NCI-H128 (cell line): ENCODE measurements around the gene P4HA2.

Experiments used
- DNase-seq: peaks from one replicate; lab custom pipeline; 2025; ENCODE audit not compliant: unreplicated experiment; lab: John Stamatoyannopoulos, UW

The P4HA2 gene

DNA sequence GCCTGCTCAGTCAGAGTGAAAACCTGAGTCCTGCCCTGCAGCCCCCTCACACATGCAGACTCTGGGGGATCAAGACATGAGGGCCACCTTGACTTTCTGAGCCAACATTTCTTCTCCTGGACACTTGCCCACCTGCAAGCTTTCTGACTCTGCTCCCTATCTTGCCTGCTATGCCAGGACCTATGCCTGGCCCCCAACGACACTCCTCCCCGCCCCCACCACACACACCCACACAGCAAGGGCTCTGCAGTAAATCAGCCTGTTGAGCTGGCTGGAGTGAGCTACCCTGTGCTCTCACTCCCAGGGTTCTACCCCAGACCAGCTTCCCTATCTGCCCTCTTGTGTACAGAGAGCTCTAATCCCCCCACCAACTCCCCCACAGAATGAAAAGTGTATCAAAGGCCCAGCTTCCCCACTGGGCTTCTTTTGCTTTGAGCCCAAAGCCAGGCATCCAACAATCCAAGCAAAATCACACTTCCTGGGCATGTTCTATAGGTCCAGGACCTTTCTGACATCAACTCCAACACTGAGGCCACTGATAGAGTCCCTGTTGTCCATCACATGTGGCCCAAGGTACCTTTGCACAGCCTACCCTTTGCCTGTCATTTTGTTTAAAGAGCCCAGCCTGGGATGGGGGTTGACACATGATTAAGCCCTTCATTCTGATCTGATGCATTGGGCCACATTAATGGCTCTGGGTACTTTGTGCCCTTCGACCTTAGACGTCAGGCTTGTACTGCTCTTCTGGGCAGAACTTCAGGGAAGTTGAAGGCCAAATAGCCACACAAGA is 37.1 kb upstream of the P4HA2 start:
- no peak for DNase-seq

GRCh38 chr5:132263548-132264261 is 36.1 kb upstream of the P4HA2 start:
- no peak for DNase-seq

DNA sequence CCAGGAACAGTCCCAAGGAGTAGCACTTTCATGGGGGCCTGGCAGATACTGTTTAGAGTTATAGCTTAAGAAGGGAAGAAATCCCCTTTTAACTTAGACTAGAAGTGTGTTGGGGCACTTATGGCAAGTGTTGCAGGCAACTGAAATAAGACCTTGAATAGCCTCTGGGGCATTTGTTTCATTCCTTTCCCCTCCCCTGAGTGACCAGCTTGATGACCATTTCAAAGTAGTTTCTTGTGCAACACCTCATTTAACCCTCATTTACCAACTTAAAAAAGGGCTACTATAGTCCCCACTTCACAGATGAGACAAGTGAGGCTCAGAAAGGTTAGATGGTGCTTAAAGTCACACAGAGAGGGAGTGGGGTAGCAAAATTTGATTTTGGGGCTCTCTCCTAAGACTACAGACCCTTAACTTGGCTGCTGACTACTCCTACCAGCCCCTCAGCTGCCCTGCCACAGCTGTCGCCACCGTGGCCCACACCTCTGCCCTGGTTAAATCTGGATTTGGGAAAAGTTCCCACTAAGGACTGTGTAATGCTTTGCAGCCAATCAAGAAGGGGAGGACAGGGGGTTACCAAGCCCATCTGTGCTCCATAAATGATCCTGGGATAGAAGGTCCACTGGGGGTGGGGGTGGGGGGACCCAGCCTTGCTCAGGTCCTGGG is 35.4 kb upstream of the P4HA2 start:
- DNase-seq = no peak

- DNase-seq = no peak
Observed at GRCh38 chr5:132261881-132262845, 34.5 kb upstream of the P4HA2 start.

- no peak for DNase-seq
Observed at GRCh38 chr5:132260714-132261551, 33.3 kb upstream of the P4HA2 start.

DNA sequence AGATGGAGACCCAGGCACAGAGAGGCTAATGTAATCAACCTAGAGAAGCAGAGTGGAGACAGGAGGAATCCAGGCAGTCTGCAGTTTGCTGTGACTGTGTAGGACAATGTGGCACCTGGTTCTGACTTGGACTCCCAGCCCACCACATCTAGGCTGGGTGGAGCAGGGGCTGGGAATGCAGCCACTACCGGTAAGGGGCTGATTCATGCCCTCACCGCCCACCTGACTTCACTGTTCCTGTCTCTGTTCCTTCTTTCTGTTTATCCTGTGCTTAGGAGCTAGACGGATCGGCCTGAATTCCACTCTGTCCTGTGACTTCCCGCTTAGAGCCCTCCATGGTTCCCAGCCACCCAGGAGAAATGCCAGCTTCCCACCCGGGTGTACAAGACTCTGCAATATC is 32.4 kb upstream of the P4HA2 start:
- DNase-seq = no peak

GRCh38 chr5:132259069-132259851 is 31.6 kb upstream of the P4HA2 start:
- DNase-seq = no peak

GRCh38 chr5:132258102-132259068 is 30.7 kb upstream of the P4HA2 start:
- no peak for DNase-seq

- no peak for DNase-seq
Observed at GRCh38 chr5:132257131-132258101, 29.8 kb upstream of the P4HA2 start, which contains the start of gene PDLIM4. TSS of gene PDLIM4 (plus strand) at chr5:132257696. CDS start at chr5:132257735, 39 bp downstream.

GRCh38 chr5:132256783-132257130 is 29.1 kb upstream of the P4HA2 start:
- no peak for DNase-seq

DNA sequence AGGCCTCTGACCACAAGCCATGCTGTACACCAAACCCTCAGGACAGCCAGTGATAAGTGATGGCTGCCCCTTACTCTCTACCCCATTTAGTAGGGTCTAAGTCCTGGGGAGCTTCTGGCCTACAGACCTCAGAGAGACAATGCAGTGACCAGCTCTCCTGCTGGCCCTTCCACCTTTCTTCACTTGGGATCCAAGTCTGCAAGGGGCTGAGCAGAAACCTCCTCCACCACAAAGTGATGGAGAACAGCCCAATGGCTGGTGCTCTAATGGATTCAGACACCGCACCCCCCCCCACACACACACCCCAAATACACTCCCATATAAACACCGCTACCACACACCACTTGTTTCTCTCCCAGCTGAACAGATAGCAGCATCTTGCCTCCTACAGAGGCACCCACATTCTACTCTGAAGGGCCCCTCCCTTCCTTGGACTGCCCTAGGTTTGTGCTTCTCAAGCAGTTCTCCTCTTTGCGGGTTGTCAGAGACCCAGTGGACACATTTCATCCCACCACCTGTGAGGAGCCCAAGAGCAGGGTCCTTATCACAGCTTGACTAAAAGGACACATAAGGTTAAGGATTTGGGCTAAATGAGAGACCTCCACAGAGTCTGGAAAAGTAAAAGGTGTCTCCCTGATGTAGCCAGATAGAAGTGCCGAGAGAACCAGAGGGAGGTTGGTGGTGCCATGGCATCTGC is 28.6 kb upstream of the P4HA2 start:
- no peak for DNase-seq

- no peak for DNase-seq
Observed at GRCh38 chr5:132254321-132254977, 26.8 kb upstream of the P4HA2 start.

DNA sequence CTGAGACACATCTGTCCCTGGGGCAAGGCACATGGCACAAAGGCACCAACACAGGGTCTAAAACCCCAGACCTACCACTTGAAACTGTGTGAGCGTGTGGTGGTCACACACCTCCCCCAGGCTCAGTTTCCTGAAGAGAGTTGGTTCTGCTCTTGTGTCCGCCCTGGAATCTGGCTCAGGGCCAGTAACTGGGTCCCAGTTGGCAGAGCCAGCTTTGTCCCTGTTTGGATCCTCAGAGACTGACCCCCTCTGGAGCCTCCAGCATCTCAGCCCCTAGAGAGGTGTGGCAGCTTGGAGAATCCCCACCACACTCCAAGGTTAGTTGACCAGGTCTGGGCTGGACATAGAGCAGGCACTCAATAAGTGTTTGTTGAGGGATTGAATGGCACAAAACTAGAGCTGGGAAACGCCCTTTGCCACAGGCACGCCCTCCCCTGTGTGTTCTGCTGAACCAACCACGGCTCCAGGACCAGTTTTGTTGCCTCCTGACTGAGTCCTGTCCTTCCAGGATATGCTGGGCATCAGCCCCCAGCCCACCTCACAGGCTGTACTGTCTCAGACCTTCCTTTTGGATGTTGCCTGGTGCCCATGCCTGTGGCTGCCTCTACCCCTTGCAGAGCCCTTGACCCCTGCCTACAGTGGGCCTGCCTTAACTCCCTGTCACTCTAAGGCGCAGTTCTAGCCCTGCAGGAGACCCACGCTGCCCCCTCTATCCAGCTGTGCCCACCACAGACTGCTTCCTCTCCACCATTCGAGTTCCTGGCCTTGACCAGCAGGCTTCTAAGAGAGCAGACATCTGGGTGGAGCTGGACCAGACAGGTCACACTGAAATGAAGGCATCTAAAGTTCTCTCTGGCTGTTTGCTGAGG is 26.0 kb upstream of the P4HA2 start:
- no peak for DNase-seq

DNA sequence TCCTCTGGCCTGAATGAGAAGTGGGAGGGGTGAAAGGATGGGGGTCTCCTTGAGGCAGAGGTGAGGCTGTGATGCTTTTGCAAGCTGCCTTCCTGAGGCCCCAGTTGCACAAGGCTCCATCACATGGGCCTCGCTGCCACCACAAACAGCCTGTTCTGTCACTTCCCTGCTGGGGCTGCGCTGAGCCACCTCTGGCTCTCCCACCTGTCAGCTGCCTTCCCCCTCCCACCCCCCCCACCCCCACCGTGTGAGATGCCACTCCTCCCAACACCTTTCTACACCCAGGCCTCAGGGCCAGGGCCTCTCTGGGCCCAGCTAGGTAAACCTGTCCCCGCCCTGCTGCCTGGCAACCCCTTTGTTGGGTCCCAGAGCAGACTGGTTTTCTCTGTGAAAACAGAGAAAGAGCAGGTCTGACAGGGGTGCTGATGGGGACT is 25.4 kb upstream of the P4HA2 start:
- no peak for DNase-seq
